K562 (cell line): ENCODE measurements around the gene TIPIN. TPM values are rescaled to one million over a fixed set of nuclear protein-coding genes. Genes with fewer than 3 reads are reported as not detected.

ENCODE experiments used
- ARID3B ChIP-seq: fragments of 250-450 bp; sonication (Bioruptor Pico); IDR thresholded peaks from 2 replicates; pipeline ENCODE4 v1.4.0; 2020; ENCODE audit warnings: borderline replicate concordance
- C11orf30 ChIP-seq: fragments of 450-650 bp; IDR thresholded peaks from 2 replicates; pipeline ENCODE4 v1.6.1; 2016; ENCODE audit warnings: low read depth, mild to moderate bottlenecking
- CEBPG ChIP-seq, 3 experiments: fragments of 200-800 bp in 1 of 3; sonication (Bioruptor generic) in 1 of 3; sonication (generic) in 1 of 3; formaldehyde crosslinking in 1 of 3; IDR thresholded peaks in 2 of 3; conservative IDR thresholded peaks in 1 of 3; 2 replicates each; pipeline versions ENCODE4 v1.6.1 to v1.8.0; 2016 to 2022; ENCODE audit warnings: missing compliant biosample characterization in 2 of 3, missing genetic modification characterization in 2 of 3, mild to moderate bottlenecking in 1 of 3, missing genetic modification reagents in 1 of 3
- CREM ChIP-seq: IDR thresholded peaks from 2 replicates; pipeline ENCODE4 v1.6.1; 2014; ENCODE audit warnings: antibody characterized with exemption, low read depth
- CSDE1 ChIP-seq, 2 experiments: fragments of 450-650 bp; IDR thresholded peaks; 2 replicates each; pipeline ENCODE4 v1.6.1; 2016; ENCODE audit warnings: mild to moderate bottlenecking in 1 of 2
- ELF1 ChIP-seq: fragments of 200-800 bp; sonication (Bioruptor generic); IDR thresholded peaks from 2 replicates; pipeline ENCODE4 v1.6.1; 2016; ENCODE audit warnings: missing genetic modification characterization, missing compliant biosample characterization
- GTF2E2 ChIP-seq: fragments of 200-800 bp; sonication (Bioruptor generic); IDR thresholded peaks from 2 replicates; pipeline ENCODE4 v1.6.1; 2016; ENCODE audit warnings: missing genetic modification characterization, missing compliant biosample characterization
- HDAC1 ChIP-seq, 2 experiments: fragments of 450-650 bp; IDR thresholded peaks; 2 replicates each; pipeline ENCODE4 v1.6.1; 2016 to 2017; ENCODE audit warnings: inconsistent platforms in 1 of 2, mild to moderate bottlenecking in 1 of 2, moderate library complexity in 1 of 2
- HDGF ChIP-seq: fragments of 450-650 bp; IDR thresholded peaks from 2 replicates; pipeline ENCODE4 v1.6.1; 2016
- IRF2 ChIP-seq: sonication (generic); formaldehyde crosslinking; IDR thresholded peaks from 2 replicates; pipeline ENCODE4 v1.8.1; 2022; ENCODE audit warnings: mild to moderate bottlenecking, missing genetic modification reagents
- KAT7 ChIP-seq: sonication (generic); formaldehyde crosslinking; IDR thresholded peaks from 2 replicates; pipeline ENCODE4 v1.8.0; 2022; ENCODE audit warnings: missing genetic modification reagents, mild to moderate bottlenecking, borderline replicate concordance
- KDM1A ChIP-seq, 2 experiments: fragments of 450-650 bp; IDR thresholded peaks; 2 replicates each; pipeline ENCODE4 v1.6.1; 2016; ENCODE audit warnings: mild to moderate bottlenecking in 2 of 2
- KLF13 ChIP-seq: fragments of 450-650 bp; IDR thresholded peaks from 2 replicates; pipeline ENCODE4 v1.6.1; 2016; ENCODE audit warnings: missing genetic modification characterization, low read depth, mild to moderate bottlenecking, missing compliant biosample characterization, moderate library complexity, borderline replicate concordance
- MAFG ChIP-seq: fragments of 450-650 bp; conservative IDR thresholded peaks from 2 replicates; pipeline ENCODE4 v1.6.1; 2016; ENCODE audit warnings: missing genetic modification characterization, missing compliant biosample characterization
- MEF2D ChIP-seq: conservative IDR thresholded peaks from 2 replicates; pipeline ENCODE4 v1.6.1; 2016; ENCODE audit warnings: low read depth, missing genetic modification characterization, missing compliant biosample characterization
- NFATC3 ChIP-seq: fragments of 450-650 bp; IDR thresholded peaks from 2 replicates; pipeline ENCODE4 v1.6.1; 2017; ENCODE audit warnings: mild to moderate bottlenecking
- PPARD ChIP-seq: fragments of 250-450 bp; sonication (Bioruptor Pico); IDR thresholded peaks from 2 replicates; pipeline ENCODE4 v1.8.0; 2022; ENCODE audit warnings: inconsistent platforms, mild to moderate bottlenecking, moderate library complexity
- RFX7 ChIP-seq: fragments of 250-450 bp; sonication (Bioruptor Pico); IDR thresholded peaks from 2 replicates; pipeline ENCODE4 v1.5.1; 2021; ENCODE audit warnings: mild to moderate bottlenecking
- RHOXF2B ChIP-seq: fragments of 250-450 bp; sonication (Bioruptor Pico); conservative IDR thresholded peaks from 2 replicates; pipeline ENCODE4 v1.5.1; 2021
- SFPQ ChIP-seq: fragments of 200-400 bp; formaldehyde crosslinking; IDR thresholded peaks from 2 replicates; pipeline ENCODE4 v1.6.1; 2017; ENCODE audit warnings: mild to moderate bottlenecking, low read depth, low read length, moderate library complexity
- SMAD1 ChIP-seq: fragments of 150-350 bp; IDR thresholded peaks from 2 replicates; pipeline ENCODE4 v1.6.1; 2014; ENCODE audit warnings: low read length, low read depth; ENCODE audit not compliant: partially characterized antibody
- SNAPC5 ChIP-seq: fragments of 250-450 bp; sonication (Bioruptor Pico); IDR thresholded peaks from 2 replicates; pipeline ENCODE4 v1.8.0; 2021; ENCODE audit warnings: moderate library complexity, mild to moderate bottlenecking, inconsistent platforms
- TRIM24 ChIP-seq, 2 experiments: fragments of 450-650 bp; IDR thresholded peaks; 2 replicates each; pipeline ENCODE4 v1.6.1; 2016
- TRIM28 ChIP-seq: fragments of 450-650 bp; IDR thresholded peaks from 2 replicates; pipeline ENCODE4 v1.6.1; 2017
- ZNF384 ChIP-seq: IDR thresholded peaks from 2 replicates; pipeline ENCODE4 v1.6.1; 2012; ENCODE audit warnings: low read depth, low read length, improper control_type of control experiment
- ZNF644 ChIP-seq: fragments of 200-800 bp; sonication (Bioruptor generic); IDR thresholded peaks from 2 replicates; pipeline ENCODE4 v1.6.1; 2016; ENCODE audit warnings: low read depth, missing genetic modification characterization, missing compliant biosample characterization
- ZNF75A ChIP-seq: fragments of 450-650 bp; formaldehyde crosslinking; IDR thresholded peaks from 2 replicates; pipeline ENCODE4 v1.4.0; 2020; ENCODE audit warnings: mild to moderate bottlenecking
- polyA plus RNA-seq, 8 experiments: library from polyadenylated mRNA; depleted of rRNA in 4 of 8; stranded (reverse) in 5 of 8; unstranded in 3 of 8; fragments of >200 nt; fragmentation: Nextera tagmentation in 2 of 8; fragmentation: Illumina TruSeq in 1 of 8; extraction: Ambion mirVana in 2 of 8; extraction: Trizol in 1 of 8; gene quantifications; 2 replicates each; pipeline versions ENCODE4 v1.2.1 to v1.2.3, GENCODE V29; 2011 to 2014; ENCODE audit warnings: inconsistent platforms in 1 of 8, missing spikeins in 1 of 8
- total RNA-seq, 7 experiments: library from RNA; depleted of rRNA in 6 of 7; stranded (reverse); fragments of >200 nt in 6 of 7; fragmentation: Illumina TruSeq in 2 of 7; extraction: Trizol in 2 of 7; gene quantifications; 2 replicates each; pipeline versions ENCODE4 v1.2.1 to v1.2.3, GENCODE V29; 2011 to 2021; ENCODE audit warnings: low replicate concordance in 1 of 7

The TIPIN gene
- total and polyA plus RNA-seq, 9 of the 15 experiments (the other 6 are each of a cell fraction or from before 2014, with no cell fraction given), result 22.9 to 61.4 (median 42.0) TPM

- TF ChIP-seq IRF2 (no peak), NFATC3 (0 out of 2 replicates have a peak, but pooled peaks have one; percentile 49), CSDE1 (IDR thresholded peaks at IDR 0.05) (no peak), SFPQ (no peak), MEF2D (tag) (no peak), PPARD (CRISPR knock-in tag) (no peak), SNAPC5 (no peak), RFX7 (CRISPR knock-in tag) (no peak), KAT7 (CRISPR knock-in tag) (peak; percentile 88; the same call in 1 of the 2 replicates), HDAC1 (IDR thresholded peaks at IDR 0.05) (peak in 1 of 2 experiments; percentile 85; a peak in 2 of 4 replicates), ZNF75A (no peak), SMAD1 (no peak), RHOXF2B (CRISPR knock-in tag) (no peak), ELF1 (tag) (peak; percentile 54; the same call in 1 of the 2 replicates), CREM (peak; percentile 95), CEBPG (CRISPR knock-in tag; IDR thresholded peaks at IDR 0.05) (no peak), CEBPG (tag; conservative IDR thresholded peaks at IDR 0.05 in 1 of 2, IDR thresholded peaks at IDR 0.05 in 1 of 2) (no peak), TRIM24 (IDR thresholded peaks at IDR 0.05) (peak; percentile 7 to 21; a peak in 2 of 4 replicates), GTF2E2 (tag) (no peak; the same call in 1 of the 2 replicates), TRIM28 (no peak), HDGF (no peak), ZNF384 (peak; percentile 71), MAFG (tag) (no peak), C11orf30 (peak; percentile 82), KLF13 (tag) (no peak), KDM1A (IDR thresholded peaks at IDR 0.05) (peak; percentile 7 to 55; a peak in 3 of 4 replicates), ZNF644 (no peak), ARID3B (no peak)
Measured at GRCh38 chr15:66356359-66357236, at the start of gene TIPIN (continued).
